ENCODE measurements around the gene DACH1.
"Not testable (repeated sequence)": the region's sequence is repeated elsewhere in the genome, so short reads cannot be mapped to it uniquely, and the experiment has no call there.

DACH1 gene

GRCh38 chr13:71867131-71867814 is at the start of gene DACH1:
Gene DACH1 (minus strand): TSS chr13:71867204.
- in situ Hi-C loops (cut with HindIII; ENCODE audit: low sequenced_read_pairs), result no loop called here

GRCh38 chr13:71913717-71914116 is 46.7 kb upstream of the DACH1 start:
- in situ Hi-C loops (cut with HindIII; ENCODE audit: low sequenced_read_pairs), result no loop called here

- in situ Hi-C loops (cut with HindIII; ENCODE audit: low sequenced_read_pairs), result no loop called here
These were observed 45.5 kb upstream of the DACH1 start for GRCh38 chr13:71912524-71912923.

GRCh38 chr13:71906448-71906847 is 39.4 kb upstream of the DACH1 start:
- in situ Hi-C loops (cut with HindIII; ENCODE audit: low sequenced_read_pairs), result no loop called here

- in situ Hi-C loops (cut with HindIII; ENCODE audit: low sequenced_read_pairs), result no loop called here
These were observed 35.7 kb upstream of the DACH1 start for GRCh38 chr13:71902676-71903075.

GRCh38 chr13:71893506-71893905 is 26.5 kb upstream of the DACH1 start:
- in situ Hi-C loops (cut with HindIII; ENCODE audit: low sequenced_read_pairs), result not testable (repeated sequence)

- in situ Hi-C loops (cut with HindIII; ENCODE audit: low sequenced_read_pairs), result no loop called here
These were observed 19.9 kb upstream of the DACH1 start for GRCh38 chr13:71886880-71887279.

- in situ Hi-C loops (cut with HindIII; ENCODE audit: low sequenced_read_pairs), result no loop called here
These were observed 15.1 kb upstream of the DACH1 start for GRCh38 chr13:71882120-71882519.

GRCh38 chr13:71880753-71881541 is 13.9 kb upstream of the DACH1 start:
- in situ Hi-C loops (cut with HindIII; ENCODE audit: low sequenced_read_pairs), result no loop called here

- in situ Hi-C loops (cut with HindIII; ENCODE audit: low sequenced_read_pairs), result no loop called here
These were observed 12.9 kb upstream of the DACH1 start for GRCh38 chr13:71879808-71880344.

GRCh38 chr13:71879129-71879535 is 12.1 kb upstream of the DACH1 start:
- in situ Hi-C loops (cut with HindIII; ENCODE audit: low sequenced_read_pairs), result no loop called here

- in situ Hi-C loops (cut with HindIII; ENCODE audit: low sequenced_read_pairs), result no loop called here
These were observed 10.3 kb upstream of the DACH1 start for GRCh38 chr13:71877256-71877653.

- in situ Hi-C loops (cut with HindIII; ENCODE audit: low sequenced_read_pairs), result no loop called here
These were observed 9.7 kb upstream of the DACH1 start for GRCh38 chr13:71876648-71877255.

- in situ Hi-C loops (cut with HindIII; ENCODE audit: low sequenced_read_pairs), result no loop called here
These were observed 8.8 kb upstream of the DACH1 start for GRCh38 chr13:71875823-71876222.

GRCh38 chr13:71874458-71874857 is 7.5 kb upstream of the DACH1 start:
- in situ Hi-C loops (cut with HindIII; ENCODE audit: low sequenced_read_pairs), result no loop called here

- in situ Hi-C loops (cut with HindIII; ENCODE audit: low sequenced_read_pairs), result no loop called here
These were observed 6.6 kb upstream of the DACH1 start for GRCh38 chr13:71873418-71874247.

GRCh38 chr13:71871844-71872243 is 4.8 kb upstream of the DACH1 start:
- in situ Hi-C loops (cut with HindIII; ENCODE audit: low sequenced_read_pairs), result no loop called here

GRCh38 chr13:71871176-71871754 is 4.3 kb upstream of the DACH1 start:
- in situ Hi-C loops (cut with HindIII; ENCODE audit: low sequenced_read_pairs), result no loop called here

GRCh38 chr13:71870100-71870499 is 3.1 kb upstream of the DACH1 start:
- in situ Hi-C loops (cut with HindIII; ENCODE audit: low sequenced_read_pairs), result no loop called here

- in situ Hi-C loops (cut with HindIII; ENCODE audit: low sequenced_read_pairs), result no loop called here
These were observed 2.3 kb upstream of the DACH1 start for GRCh38 chr13:71869274-71869673.

Measured in endothelial cell of hepatic sinusoid (primary cell).